GM21367 (cell line): ENCODE data around the gene DENND1A.

Experiments
- ATAC-seq: cut with Tn5 transposase; IDR thresholded peaks from one replicate; pipeline ENCODE4 v1.9.1; 2021; ENCODE audit not compliant: unreplicated experiment

Gene DENND1A

GRCh38 chr9:123380852-123381705 is 548.8 kb downstream of the DENND1A start:
- no peak for ATAC-seq

GRCh38 chr9:123378956-123379660 is 550.8 kb downstream of the DENND1A start:
- no peak for ATAC-seq

GRCh38 chr9:123378025-123378424 is 551.9 kb downstream of the DENND1A start:
- ATAC-seq, result no peak

- no peak for ATAC-seq
Observed at GRCh38 chr9:123377211-123377971, 552.5 kb downstream of the DENND1A start.

- ATAC-seq, result no peak
Observed at GRCh38 chr9:123376218-123377071, 553.5 kb downstream of the DENND1A start.

- no peak for ATAC-seq
Observed at GRCh38 chr9:123375469-123376132, 554.3 kb downstream of the DENND1A start.

- ATAC-seq, result no peak
Observed at GRCh38 chr9:123373946-123374345, 556.0 kb downstream of the DENND1A start.

GRCh38 chr9:123373447-123373923 is 556.4 kb downstream of the DENND1A start:
- ATAC-seq, result no peak

GRCh38 chr9:123372766-123373446 is 557.0 kb downstream of the DENND1A start:
- no peak for ATAC-seq

GRCh38 chr9:123371805-123372590 is 557.9 kb downstream of the DENND1A start:
- ATAC-seq, result no peak

GRCh38 chr9:123371228-123371584 is 558.7 kb downstream of the DENND1A start:
- no peak for ATAC-seq

GRCh38 chr9:123370526-123371227 is 559.2 kb downstream of the DENND1A start:
- no peak for ATAC-seq

GRCh38 chr9:123370108-123370507 is 559.8 kb downstream of the DENND1A start:
- no peak for ATAC-seq

GRCh38 chr9:123369296-123369695 is 560.6 kb downstream of the DENND1A start:
- no peak for ATAC-seq

- ATAC-seq, result no peak
Observed at GRCh38 chr9:123368536-123369153, 561.3 kb downstream of the DENND1A start.

- ATAC-seq, result no peak
Observed at GRCh38 chr9:123368023-123368422, 561.9 kb downstream of the DENND1A start.

- no peak for ATAC-seq
Observed at GRCh38 chr9:123365881-123366528, 563.9 kb downstream of the DENND1A start.
